Left ventricle myocardium superior (tissue), 1 donor: ENCODE data around the gene MYH11. TPM values are rescaled to one million over a fixed set of nuclear protein-coding genes. Genes with fewer than 3 reads are reported as not detected.

Source experiments
- ATAC-seq: fragments of 200-7000 bp; cut with Tn5 transposase; one replicate; pipeline ENCODE4 v1.9.1; 2020; ENCODE audit warnings: mild to moderate bottlenecking, moderate library complexity
- DNase-seq: peaks from one replicate; pipeline ENCODE4 v3.0.0-alpha.2; 2020
- intact Hi-C: fragments of 100-400 bp; cut with micrococcal nuclease; formaldehyde crosslinking; loops from one replicate; pipeline ENCODE4 v1.11.0; 2022
- total RNA-seq: library from RNA; stranded (reverse); fragmentation: NEBNext Ultra II Directional; extraction: Animal tissue kit (Norgen Biotek cat#: 25700); gene quantifications from one replicate; pipeline ENCODE4 v1.2.1, GENCODE V29; 2021
- donor health status: DM: no; HTN: yes; CAD: no; lungs with severe emphysema.

Gene MYH11
- total RNA-seq, 1 donor from 2014 or later = 8.0 TPM

- intact Hi-C loops = no loop called here
- no peak for DNase-seq
- ATAC-seq = no peak
Measured at GRCh38 chr16:15785386-15786059, 71.3 kb downstream of the MYH11 start.

DNA sequence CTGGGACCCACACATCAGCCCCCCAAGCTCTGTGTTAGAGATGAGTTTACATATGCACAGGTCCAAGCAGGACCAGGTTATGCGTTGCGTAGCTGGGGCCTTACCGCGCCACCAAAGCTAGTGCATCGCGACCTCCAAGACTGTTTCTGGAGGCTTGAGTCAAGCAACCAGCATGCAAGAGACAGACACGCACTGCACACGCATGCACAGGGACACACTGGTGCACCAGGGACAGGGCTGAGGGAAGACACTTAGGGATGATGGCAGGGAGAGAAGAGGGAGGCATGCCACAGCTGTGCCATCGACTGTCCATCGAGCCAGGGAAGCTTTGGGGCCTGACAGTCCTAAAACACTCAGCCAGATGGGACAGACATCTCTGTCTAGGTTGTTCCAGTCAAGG is 72.8 kb downstream of the MYH11 start:
- intact Hi-C loops = no loop called here
- DNase-seq = no peak
- no peak for ATAC-seq

DNA sequence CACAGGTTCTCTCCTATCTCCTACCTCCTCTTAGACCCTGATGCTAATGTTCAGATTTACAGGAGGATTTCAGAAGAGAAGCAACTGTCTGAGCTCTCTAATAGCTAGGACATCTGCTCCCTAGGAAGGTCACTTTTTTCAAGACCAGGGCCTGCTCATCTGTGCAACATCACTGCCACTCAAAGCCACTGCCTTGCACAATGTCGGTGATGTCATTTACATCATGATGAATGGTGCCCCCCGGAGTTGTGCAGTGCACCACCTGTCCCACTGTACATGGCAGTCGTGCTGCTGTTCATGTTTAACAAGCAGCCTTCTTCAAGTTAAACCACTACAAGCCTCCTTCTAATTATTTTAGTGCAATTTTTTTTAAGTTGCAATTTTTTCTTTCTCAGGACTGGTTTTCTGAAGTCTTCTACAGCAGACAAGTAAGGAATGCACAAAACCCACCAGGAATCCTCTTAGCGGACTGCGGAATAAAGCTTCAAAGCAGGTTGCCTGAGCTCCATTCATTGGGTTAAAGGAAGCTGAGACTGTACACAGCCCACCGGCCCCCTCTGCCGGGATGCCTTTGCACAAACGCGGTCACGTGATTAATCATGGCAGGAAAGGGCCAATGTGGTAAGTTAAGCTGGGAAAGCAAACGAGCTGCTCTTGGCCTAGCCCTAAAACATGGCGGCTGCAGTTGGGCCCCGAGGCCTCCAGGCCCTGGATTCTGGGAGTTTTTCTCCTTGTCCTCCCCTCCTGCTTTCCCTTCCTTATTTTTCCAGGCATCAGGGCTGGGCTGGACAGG is 74.1 kb downstream of the MYH11 start:
- DNase-seq = no peak
- intact Hi-C loops = no loop called here
- ATAC-seq = no peak

- intact Hi-C loops = no loop called here
- ATAC-seq = no peak
- DNase-seq = no peak
Measured at GRCh38 chr16:15781650-15782049, 75.2 kb downstream of the MYH11 start.

- intact Hi-C loops = no loop called here
- DNase-seq = no peak
- no peak for ATAC-seq
Measured at GRCh38 chr16:15780805-15781204, 76.0 kb downstream of the MYH11 start.

- ATAC-seq (no peak), DNase-seq (no peak)
- intact Hi-C loops = no loop called here
Measured at GRCh38 chr16:15779664-15780351, 77.0 kb downstream of the MYH11 start.

DNA sequence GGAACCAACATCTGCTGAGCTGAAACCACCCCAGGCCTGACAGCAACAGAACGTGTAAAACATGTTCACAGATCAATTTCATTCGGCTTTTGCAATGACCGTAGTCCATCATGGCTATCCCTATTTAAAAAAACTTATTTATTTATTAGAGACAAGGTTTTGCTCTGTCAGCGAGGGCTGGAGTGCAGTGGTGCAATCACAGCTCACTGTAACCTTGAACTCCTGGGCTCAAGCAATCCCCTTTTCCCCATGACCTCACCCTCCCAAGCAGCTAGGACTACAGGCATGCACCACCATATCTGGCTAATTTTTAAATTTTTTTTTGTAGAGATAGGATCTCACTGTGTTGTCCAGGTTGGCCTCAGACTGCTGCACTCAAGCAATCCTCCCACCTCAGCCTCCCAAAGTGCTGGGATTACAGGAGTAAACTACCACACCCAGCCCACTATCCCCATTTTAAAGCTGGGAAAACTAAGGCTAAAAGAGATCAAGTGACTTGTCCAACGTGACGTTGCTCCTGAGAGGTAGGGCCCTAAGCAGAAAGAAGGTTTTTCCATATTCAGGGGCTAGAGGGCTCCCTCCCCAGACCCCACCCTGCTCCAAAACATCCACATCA is 77.7 kb downstream of the MYH11 start:
- ATAC-seq (no peak), DNase-seq (no peak)
- intact Hi-C loops = no loop called here

- no peak for ATAC-seq
- no peak for DNase-seq
- intact Hi-C loops = no loop called here
Measured at GRCh38 chr16:15778204-15778743, 78.6 kb downstream of the MYH11 start.

DNA sequence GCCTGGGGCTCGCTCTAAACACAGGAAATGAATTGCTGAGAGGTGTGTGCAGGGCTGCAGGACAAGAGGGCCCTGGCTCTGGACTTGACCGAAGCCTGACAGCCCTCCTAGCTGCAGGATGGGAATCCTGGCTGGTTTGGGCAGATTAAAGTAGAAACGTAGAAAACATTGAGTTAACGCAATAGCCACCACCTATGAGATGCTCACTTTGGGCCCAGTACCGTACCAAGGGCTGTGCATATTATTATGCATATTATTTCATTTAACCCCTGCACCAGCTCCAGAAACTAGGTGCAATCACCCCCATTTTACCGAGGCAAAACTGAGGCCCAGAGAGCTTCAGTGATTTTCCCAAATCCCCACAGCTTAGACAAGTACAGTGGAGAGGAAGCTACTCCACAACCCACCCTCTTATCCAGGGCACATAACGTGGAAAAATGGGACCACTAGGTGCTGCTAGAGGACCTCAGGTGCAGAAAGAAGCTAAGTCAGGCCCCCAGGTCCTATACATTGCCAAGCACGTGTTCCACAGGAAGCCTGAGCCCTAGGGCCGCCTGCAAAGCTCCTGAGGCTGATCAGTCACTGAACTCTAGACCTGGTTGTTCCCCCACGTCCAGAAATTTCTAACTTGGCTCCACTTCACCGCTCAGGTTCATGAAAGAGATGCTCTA is 79.2 kb downstream of the MYH11 start:
- ATAC-seq (peak; percentile 47), DNase-seq (no peak)
- intact Hi-C loops = no loop called here

- no peak for ATAC-seq
- intact Hi-C loops = no loop called here
Measured at GRCh38 chr16:15776572-15776971, 80.3 kb downstream of the MYH11 start.

GRCh38 chr16:15775663-15776304 is 81.0 kb downstream of the MYH11 start:
- ATAC-seq = no peak
- intact Hi-C loops = no loop called here

More at GRCh38 chr16:15776572-15776971, 80.3 kb downstream of the MYH11 start:
- DNase-seq = no peak

DNA sequence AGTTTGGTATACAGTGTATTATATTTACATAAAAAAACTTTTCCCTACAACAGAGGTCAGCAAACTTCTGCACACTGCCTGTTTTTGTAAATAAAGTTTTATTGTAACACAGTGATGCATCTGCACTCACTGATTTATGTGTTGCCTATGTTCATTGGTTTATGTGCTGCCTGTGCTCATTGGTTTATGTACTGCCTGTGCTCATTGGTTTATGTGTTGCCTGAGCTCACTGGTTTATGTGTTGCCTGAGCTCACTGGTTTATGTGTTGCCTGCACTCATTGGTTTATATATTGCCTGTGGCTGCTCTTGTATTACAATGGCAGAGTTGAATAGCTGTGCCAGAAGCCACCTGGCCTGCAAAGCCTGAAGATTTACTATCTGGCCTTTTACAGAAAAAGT is 81.6 kb downstream of the MYH11 start:
- DNase-seq = no peak
- intact Hi-C loops = no loop called here
- no peak for ATAC-seq

More at GRCh38 chr16:15775663-15776304, 81.0 kb downstream of the MYH11 start:
- DNase-seq = no peak

GRCh38 chr16:15773968-15774367 is 82.9 kb downstream of the MYH11 start:
- DNase-seq = no peak
- intact Hi-C loops = no loop called here
- no peak for ATAC-seq

DNA sequence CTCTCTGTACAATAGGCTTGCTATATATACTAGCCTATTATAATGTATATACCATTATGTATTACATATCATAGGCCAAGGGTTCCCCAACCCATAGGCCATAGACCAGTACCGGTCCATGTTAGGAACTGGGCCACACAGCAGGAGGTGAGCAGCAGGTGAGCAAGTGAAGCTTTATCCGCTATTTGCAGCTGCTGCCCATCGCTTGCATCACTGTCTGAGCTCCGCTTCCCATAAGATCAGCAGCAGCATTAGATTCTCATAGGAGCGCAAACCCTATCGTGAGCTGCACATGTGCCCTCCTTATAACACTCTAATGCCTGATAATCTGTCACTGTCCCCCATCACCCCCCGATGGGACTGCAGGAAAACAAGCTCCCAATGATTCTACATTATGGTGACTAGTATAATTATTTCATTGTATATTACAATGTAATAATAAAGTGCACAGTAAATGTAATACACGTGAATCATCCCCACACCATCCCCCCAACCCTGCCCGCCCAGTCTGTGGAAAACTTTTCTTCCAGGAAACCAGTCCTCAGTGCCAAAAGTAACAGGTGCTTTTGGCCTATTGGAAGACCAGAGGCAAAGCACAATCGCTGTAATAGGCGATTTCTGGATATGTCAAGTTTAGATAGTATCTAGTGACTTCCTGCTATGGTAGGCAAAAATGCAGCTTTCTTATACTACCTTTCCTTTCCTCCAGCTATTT is 84.1 kb downstream of the MYH11 start:
- intact Hi-C loops = no loop called here
- ATAC-seq (no peak), DNase-seq (no peak)

DNA sequence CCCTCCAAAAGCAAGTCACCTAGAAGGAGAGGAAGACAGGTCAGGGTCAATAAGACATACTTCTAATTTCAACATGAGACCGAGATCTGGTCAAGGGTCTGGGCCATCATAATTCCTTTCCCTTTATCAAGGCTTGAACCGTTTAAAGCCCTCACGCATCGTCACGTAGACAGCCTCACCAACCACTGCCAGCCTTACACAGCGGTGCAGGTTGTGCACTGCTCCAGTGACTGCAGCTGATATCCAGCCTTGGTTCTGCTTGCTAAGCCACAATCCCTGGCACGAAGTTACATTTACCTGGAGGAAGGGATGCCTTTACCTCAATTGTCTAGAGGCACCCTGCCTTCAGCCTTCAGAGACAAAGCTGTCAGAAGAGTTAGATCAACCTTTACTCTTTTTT is 85.1 kb downstream of the MYH11 start:
- DNase-seq = no peak
- no peak for ATAC-seq
- intact Hi-C loops = no loop called here

GRCh38 chr16:15770512-15770911 is 86.3 kb downstream of the MYH11 start:
- intact Hi-C loops = no loop called here
- ATAC-seq (no peak), DNase-seq (no peak)

- intact Hi-C loops = no loop called here
- DNase-seq (no peak), ATAC-seq (peak; percentile 60)
Measured at GRCh38 chr16:15770107-15770506, 86.7 kb downstream of the MYH11 start.

- ATAC-seq = no peak
- DNase-seq = no peak
- intact Hi-C loops = loop anchor here (10.0 kb wide), 1 partner anchor 366 kb away; no protein-coding TSS in a partner anchor
Measured at GRCh38 chr16:15769239-15769638, 87.6 kb downstream of the MYH11 start.
